ENCODE data around the gene MAML3.

Gene MAML3

DNA sequence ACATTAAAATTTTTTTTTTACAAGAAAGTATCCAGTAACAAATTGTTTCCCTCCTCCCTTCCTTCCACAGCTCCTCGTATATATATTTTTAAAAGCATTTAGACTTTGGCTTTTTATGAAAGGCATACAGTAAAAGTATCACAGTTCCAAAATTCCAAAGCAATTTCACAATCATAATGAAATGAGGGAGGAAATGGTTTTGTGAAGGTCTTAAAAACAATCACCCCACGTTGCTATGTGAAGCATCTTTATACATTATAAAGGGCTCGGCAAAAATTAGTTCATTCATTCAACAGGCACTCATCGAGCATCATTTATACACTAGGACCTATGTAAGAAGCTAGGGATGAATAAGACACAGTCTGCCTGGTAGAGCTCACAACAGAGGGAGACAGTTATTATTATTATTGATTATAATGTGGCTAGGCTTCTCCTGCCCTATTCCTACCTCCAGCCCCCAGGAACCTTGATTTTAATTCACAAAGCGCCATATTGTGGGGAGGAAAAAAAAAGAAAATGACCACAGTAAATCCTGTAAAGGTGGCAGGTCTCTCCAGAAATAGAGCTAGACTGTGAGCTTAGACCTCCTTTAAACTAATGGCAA, 239.9 kb downstream of the MAML3 start:
- no peak for DNase-seq (ENCODE audit: low read depth, low spot score)
- H3K27ac ChIP-seq = no peak overlapping the region

- DNase-seq (ENCODE audit: low read depth, low spot score) = no peak
- H3K27ac ChIP-seq = no peak overlapping the region
These were observed 240.5 kb downstream of the MAML3 start for GRCh38 chr4:139913398-139913990.

GRCh38 chr4:139912445-139912844, 241.5 kb downstream of the MAML3 start:
- no peak for DNase-seq (ENCODE audit: low read depth, low spot score)
- H3K27ac ChIP-seq = no peak overlapping the region

- H3K27ac ChIP-seq = no peak overlapping the region
- no peak for DNase-seq (ENCODE audit: low read depth, low spot score)
These were observed 243.9 kb downstream of the MAML3 start for GRCh38 chr4:139910106-139910505.

GRCh38 chr4:139908636-139909437, 245.1 kb downstream of the MAML3 start:
- no peak overlapping the region for H3K27ac ChIP-seq
- no peak for DNase-seq (ENCODE audit: low read depth, low spot score)

- no peak overlapping the region for H3K27ac ChIP-seq
- no peak for DNase-seq (ENCODE audit: low read depth, low spot score)
These were observed 246.8 kb downstream of the MAML3 start for GRCh38 chr4:139907001-139907809.

GRCh38 chr4:139905489-139905888, 248.5 kb downstream of the MAML3 start:
- no peak overlapping the region for H3K27ac ChIP-seq

GRCh38 chr4:139904406-139904805, 249.6 kb downstream of the MAML3 start:
- H3K27ac ChIP-seq = no peak overlapping the region
- no peak for DNase-seq (ENCODE audit: low read depth, low spot score)

More at GRCh38 chr4:139905489-139905888, 248.5 kb downstream of the MAML3 start:
- DNase-seq (ENCODE audit: low read depth, low spot score) = no peak

DNA sequence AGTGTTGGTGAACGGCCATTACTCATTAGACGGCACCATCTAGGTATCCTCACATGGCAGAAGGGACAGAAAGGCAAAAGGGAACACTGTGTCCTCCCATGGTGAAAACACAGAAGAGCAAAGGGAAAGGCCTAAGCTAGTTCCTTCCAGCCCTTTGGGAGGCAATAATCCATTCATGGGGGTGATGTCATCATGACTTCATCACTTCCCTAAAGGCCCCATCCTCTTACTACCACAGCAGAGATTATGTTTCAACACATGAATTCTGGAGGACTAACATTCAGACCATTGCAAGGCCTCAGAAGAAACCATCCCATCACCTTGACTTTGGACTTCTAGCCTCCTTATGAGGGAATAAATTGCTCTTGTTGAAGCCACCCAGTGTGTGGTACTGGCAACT, 250.1 kb downstream of the MAML3 start:
- no peak for DNase-seq (ENCODE audit: low read depth, low spot score)
- H3K27ac ChIP-seq = no peak overlapping the region

DNA sequence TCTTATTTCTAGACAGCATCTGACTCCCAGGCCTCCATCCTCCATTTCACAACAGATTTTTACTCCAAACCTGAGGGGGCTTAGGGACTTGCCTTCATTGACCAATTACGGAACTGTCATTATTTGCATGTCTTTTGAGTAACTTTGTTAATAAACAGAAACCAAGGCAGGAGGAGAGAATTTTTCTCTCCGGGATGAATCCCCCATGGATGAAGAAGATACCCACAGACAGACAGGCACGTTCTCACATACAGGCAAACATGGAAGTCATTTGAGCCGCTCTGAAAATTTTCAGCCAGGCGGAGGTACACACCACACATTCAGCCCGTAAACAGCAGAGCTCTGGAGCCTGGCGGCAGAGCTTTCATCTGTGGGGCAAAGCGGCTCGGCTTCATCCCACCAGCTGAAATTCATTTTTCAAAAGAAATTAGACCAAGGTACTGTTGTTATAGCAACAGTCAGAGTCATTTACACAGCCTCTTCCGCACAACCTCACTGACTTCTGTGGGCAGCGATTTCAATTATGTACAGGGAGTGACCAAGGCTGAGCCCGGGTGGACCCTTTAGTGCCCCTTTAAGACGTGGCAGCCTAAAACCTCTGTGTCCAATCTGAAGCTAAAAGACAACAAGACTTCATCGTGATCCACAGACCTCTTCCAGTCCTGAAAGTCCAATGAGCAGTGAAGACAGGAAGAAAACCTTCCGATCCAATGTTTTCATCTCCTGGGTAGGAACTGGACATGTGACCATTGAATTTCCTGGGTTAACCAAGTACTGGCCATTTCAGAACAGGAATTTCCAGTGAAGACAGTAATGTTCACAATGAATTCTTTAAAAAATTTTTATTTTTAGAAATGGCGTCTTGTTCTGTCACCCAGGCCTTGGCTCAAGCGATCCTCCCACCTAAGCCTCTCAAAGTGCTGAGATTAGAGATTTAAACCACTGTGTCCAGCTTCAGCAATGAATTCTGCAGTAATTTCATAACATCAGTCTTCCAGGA, 251.4 kb downstream of the MAML3 start:
- H3K27ac ChIP-seq = no peak overlapping the region
- no peak for DNase-seq (ENCODE audit: low read depth, low spot score)

- peak overlapping the region; percentile 25 for H3K27ac ChIP-seq
- DNase-seq (ENCODE audit: low read depth, low spot score) = no peak
These were observed 252.3 kb downstream of the MAML3 start for GRCh38 chr4:139901531-139902320.

GRCh38 chr4:139900964-139901376, 253.0 kb downstream of the MAML3 start:
- DNase-seq (ENCODE audit: low read depth, low spot score) = no peak
- peak overlapping the region; percentile 25 for H3K27ac ChIP-seq

GRCh38 chr4:139899346-139899745, 254.6 kb downstream of the MAML3 start:
- no peak for DNase-seq (ENCODE audit: low read depth, low spot score)
- no peak overlapping the region for H3K27ac ChIP-seq

DNA sequence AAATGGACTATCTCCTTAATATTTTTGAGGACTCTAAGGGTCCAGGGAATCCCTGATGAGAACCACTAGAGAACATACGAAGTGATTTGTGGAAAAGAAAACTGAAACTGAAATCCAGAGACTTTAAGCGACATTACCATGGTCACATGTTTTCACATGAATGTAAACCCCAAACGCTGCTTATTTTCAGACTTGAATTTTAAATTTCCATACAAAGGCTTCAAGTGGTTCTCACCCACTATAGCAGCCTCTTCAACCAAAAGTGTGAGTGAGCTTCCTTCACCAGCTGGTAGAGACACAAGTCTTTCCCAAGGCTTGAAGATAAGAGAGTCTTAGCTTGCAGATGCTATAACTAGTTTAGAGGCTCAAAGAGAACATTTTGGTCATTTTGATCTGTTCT, 255.7 kb downstream of the MAML3 start:
- no peak overlapping the region for H3K27ac ChIP-seq
- DNase-seq (ENCODE audit: low read depth, low spot score) = no peak

- H3K27ac ChIP-seq = no peak overlapping the region
- no peak for DNase-seq (ENCODE audit: low read depth, low spot score)
These were observed 257.8 kb downstream of the MAML3 start for GRCh38 chr4:139896091-139896604.

GRCh38 chr4:139893801-139894200, 260.2 kb downstream of the MAML3 start:
- no peak overlapping the region for H3K27ac ChIP-seq
- no peak for DNase-seq (ENCODE audit: low read depth, low spot score)

DNA sequence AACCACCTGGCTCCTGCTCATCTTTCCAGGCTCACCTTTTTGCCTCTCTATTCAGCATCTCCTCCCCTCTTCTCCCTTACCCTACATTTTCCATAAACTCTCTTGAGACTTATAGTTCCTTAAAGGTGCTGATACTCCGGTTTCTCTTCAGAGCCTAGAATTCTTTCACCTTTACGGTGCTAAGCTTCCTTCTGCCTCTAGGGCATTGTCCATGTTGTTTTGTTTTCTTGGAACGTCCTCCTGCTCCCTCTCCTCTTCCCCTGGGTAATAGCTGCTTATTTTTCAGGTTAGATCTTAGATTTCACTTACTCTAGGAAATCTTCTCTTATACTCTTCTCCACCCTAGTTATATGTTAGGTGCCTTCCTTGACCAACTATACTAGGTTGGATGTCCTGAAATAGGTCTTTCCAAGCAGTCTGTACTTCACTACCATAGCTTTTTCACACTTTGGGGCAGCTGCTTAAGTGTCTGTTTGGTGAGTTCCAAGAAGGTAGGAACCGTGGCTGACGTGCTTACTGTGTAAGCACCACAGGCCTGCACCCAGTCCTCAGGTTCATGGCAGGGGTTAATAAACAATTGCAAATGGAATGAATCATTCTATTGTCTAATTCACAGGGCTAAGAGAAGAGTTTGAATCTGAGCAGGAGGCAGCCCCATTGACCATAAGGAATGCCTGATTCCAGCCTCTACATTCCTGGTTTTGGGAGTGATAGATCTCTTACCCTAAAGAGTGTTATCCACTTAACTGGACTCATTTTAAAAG, 260.8 kb downstream of the MAML3 start:
- DNase-seq (ENCODE audit: low read depth, low spot score) = no peak
- H3K27ac ChIP-seq = no peak overlapping the region

- DNase-seq (ENCODE audit: low read depth, low spot score) = no peak
- peak overlapping the region; percentile 25 for H3K27ac ChIP-seq
These were observed 263.2 kb downstream of the MAML3 start for GRCh38 chr4:139890816-139891215.
